Esophagus muscularis mucosa (tissue), 4 donors: ENCODE data around the gene PHGDH.

ENCODE experiments used
- EP300 ChIP-seq: sonication (generic); formaldehyde crosslinking; IDR thresholded peaks from one replicate; pipeline ENCODE4 v1.6.1; 2017; ENCODE audit warnings: antibody characterized with exemption
- POLR2A ChIP-seq: fragments of 450-650 bp; IDR thresholded peaks from one replicate; pipeline ENCODE4 v1.6.1; 2017; ENCODE audit warnings: antibody characterized with exemption, moderate library complexity, mild to moderate bottlenecking, low read depth
- POLR2AphosphoS5 ChIP-seq, 2 donors: sonication (generic); formaldehyde crosslinking; IDR thresholded peaks; one replicate each; pipeline ENCODE4 v1.6.1; 2017; ENCODE audit warnings: antibody characterized with exemption in 2 of 2
- TF ChIP-seq, protein P1 (sequence below), 3 experiments: fragments of 200-600 bp in 2 of 3; fragments of 450-650 bp in 1 of 3; sonication (generic) in 2 of 3; IDR thresholded peaks; one replicate each; pipeline ENCODE4 v1.5.1; 2017 to 2019; ENCODE audit warnings: antibody characterized with exemption in 3 of 3, mild to moderate bottlenecking in 2 of 3, moderate library complexity in 1 of 3

- TF ChIP-seq, protein P1, sequence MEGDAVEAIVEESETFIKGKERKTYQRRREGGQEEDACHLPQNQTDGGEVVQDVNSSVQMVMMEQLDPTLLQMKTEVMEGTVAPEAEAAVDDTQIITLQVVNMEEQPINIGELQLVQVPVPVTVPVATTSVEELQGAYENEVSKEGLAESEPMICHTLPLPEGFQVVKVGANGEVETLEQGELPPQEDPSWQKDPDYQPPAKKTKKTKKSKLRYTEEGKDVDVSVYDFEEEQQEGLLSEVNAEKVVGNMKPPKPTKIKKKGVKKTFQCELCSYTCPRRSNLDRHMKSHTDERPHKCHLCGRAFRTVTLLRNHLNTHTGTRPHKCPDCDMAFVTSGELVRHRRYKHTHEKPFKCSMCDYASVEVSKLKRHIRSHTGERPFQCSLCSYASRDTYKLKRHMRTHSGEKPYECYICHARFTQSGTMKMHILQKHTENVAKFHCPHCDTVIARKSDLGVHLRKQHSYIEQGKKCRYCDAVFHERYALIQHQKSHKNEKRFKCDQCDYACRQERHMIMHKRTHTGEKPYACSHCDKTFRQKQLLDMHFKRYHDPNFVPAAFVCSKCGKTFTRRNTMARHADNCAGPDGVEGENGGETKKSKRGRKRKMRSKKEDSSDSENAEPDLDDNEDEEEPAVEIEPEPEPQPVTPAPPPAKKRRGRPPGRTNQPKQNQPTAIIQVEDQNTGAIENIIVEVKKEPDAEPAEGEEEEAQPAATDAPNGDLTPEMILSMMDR (IDR thresholded peaks at IDR 0.05), result no peak
- TF ChIP-seq POLR2AphosphoS5 (IDR thresholded peaks at IDR 0.05) (no peak), POLR2A (no peak), EP300 (no peak)
Measured at GRCh38 chr1:119664067-119664466, 47.7 kb upstream of the PHGDH start.
